ENCODE results near the gene CSNK2B.

Gene CSNK2B

GRCh38 chr6:31665501-31666336 lies at the start of gene CSNK2B:
Gene CSNK2B, plus strand, starts transcription at chr6:31666080. Its CDS starts 752 bp downstream, at chr6:31666832.
- peak; percentile 97 for DNase-seq

- DNase-seq: no peak
Observed at GRCh38 chr6:31617010-31617409, 48.9 kb upstream of the CSNK2B start.

GRCh38 chr6:31619805-31620585 lies 45.9 kb upstream of the CSNK2B start:
- DNase-seq: peak; percentile 99

GRCh38 chr6:31620586-31621319 lies 45.1 kb upstream of the CSNK2B start, which contains the start of gene PRRC2A:
Gene PRRC2A, plus strand, starts transcription at chr6:31620715. Its CDS starts 2,075 bp downstream, at chr6:31622790.
- DNase-seq: no peak

- DNase-seq: no peak
Observed at GRCh38 chr6:31621320-31621939, 44.5 kb upstream of the CSNK2B start.

GRCh38 chr6:31621991-31622390 lies 43.9 kb upstream of the CSNK2B start:
- no peak for DNase-seq

GRCh38 chr6:31622684-31623091 lies 43.2 kb upstream of the CSNK2B start:
- DNase-seq: no peak

GRCh38 chr6:31624070-31624469 lies 41.8 kb upstream of the CSNK2B start:
- DNase-seq: no peak

GRCh38 chr6:31626952-31627351 lies 38.9 kb upstream of the CSNK2B start:
- no peak for DNase-seq

- DNase-seq: no peak
Observed at GRCh38 chr6:31627690-31628287, 38.1 kb upstream of the CSNK2B start.

- no peak for DNase-seq
Observed at GRCh38 chr6:31629014-31629413, 36.9 kb upstream of the CSNK2B start.

- no peak for DNase-seq
Observed at GRCh38 chr6:31630177-31630934, 35.5 kb upstream of the CSNK2B start.

GRCh38 chr6:31631209-31631608 lies 34.7 kb upstream of the CSNK2B start:
- no peak for DNase-seq

GRCh38 chr6:31631681-31632278 lies 34.1 kb upstream of the CSNK2B start:
- DNase-seq: no peak

- DNase-seq: no peak
Observed at GRCh38 chr6:31632279-31632946, 33.5 kb upstream of the CSNK2B start.

- DNase-seq: no peak
Observed at GRCh38 chr6:31633447-31633846, 32.4 kb upstream of the CSNK2B start.

GRCh38 chr6:31634131-31634530 lies 31.7 kb upstream of the CSNK2B start:
- DNase-seq: no peak

GRCh38 chr6:31634969-31635575 lies 30.8 kb upstream of the CSNK2B start:
- DNase-seq: no peak

- DNase-seq: no peak
Observed at GRCh38 chr6:31636698-31637596, 28.9 kb upstream of the CSNK2B start.

All from CD4-positive, alpha-beta T cell treated with Interferon gamma for 1 hour (primary cell).